SJCRH30 (cell line): Measurements from ENCODE around the gene OR2T10. TPM values are rescaled to one million over a fixed set of nuclear protein-coding genes. Genes with fewer than 3 reads are reported as not detected.
"Not testable (repeated sequence)": the region's sequence is repeated elsewhere in the genome, so short reads cannot be mapped to it uniquely, and the experiment has no call there.

Experiments
- DNase-seq, 2 experiments: peaks; one replicate each; pipeline ENCODE4 v3.0.0-alpha.2; 2015 to 2020
- H3K27ac ChIP-seq: fragments of 250-450 bp; sonication (Bioruptor Pico); 2 replicates; pipeline ENCODE4 v1.5.1; 2020; ENCODE audit warnings: mild to moderate bottlenecking, moderate library complexity
- H3K27me3 ChIP-seq: fragments of 250-450 bp; sonication (Bioruptor Pico); 2 replicates; pipeline ENCODE4 v1.5.1; 2020; ENCODE audit warnings: mild to moderate bottlenecking, moderate library complexity
- H3K36me3 ChIP-seq: fragments of 250-450 bp; sonication (Bioruptor Pico); 2 replicates; pipeline ENCODE4 v1.5.1; 2020; ENCODE audit warnings: mild to moderate bottlenecking, moderate library complexity
- H3K4me1 ChIP-seq: fragments of 250-450 bp; sonication (Bioruptor Pico); 2 replicates; pipeline ENCODE4 v1.5.1; 2020; ENCODE audit warnings: mild to moderate bottlenecking, moderate library complexity
- H3K4me3 ChIP-seq: fragments of 250-450 bp; sonication (Bioruptor Pico); 2 replicates; pipeline ENCODE4 v1.5.1; 2020; ENCODE audit warnings: mild to moderate bottlenecking, moderate library complexity
- H3K9me3 ChIP-seq: fragments of 250-450 bp; sonication (Bioruptor Pico); replicated peaks from 2 replicates; pipeline ENCODE4 v1.5.1; 2020; ENCODE audit warnings: mild to moderate bottlenecking, moderate library complexity
- total RNA-seq: library from RNA; depleted of rRNA; stranded (reverse); fragments of >200 nt; shearing (Covaris generic); gene quantifications from 2 replicates; pipeline ENCODE4 v1.2.3, GENCODE V29; 2014

Gene OR2T10
- total RNA-seq, 1 experiment from 2014 or later = not detected

- Histone ChIP-seq H3K4me1 (no peaks in the 10 kb centered on the region), H3K4me3 (no peak overlapping the region), H3K36me3 (no peaks in the 10 kb centered on the region), H3K9me3 (no peaks in the 10 kb centered on the region), H3K27ac (no peak overlapping the region), H3K27me3 (no peaks in the 10 kb centered on the region)
- peak; percentile 57 to 74 for DNase-seq
Observed at GRCh38 chr1:248618878-248619277, 21.4 kb upstream of the OR2T10 start.

GRCh38 chr1:248618119-248618518 is 20.6 kb upstream of the OR2T10 start:
- H3K36me3 ChIP-seq = no peaks in the 10 kb centered on the region
- no peaks in the 10 kb centered on the region for H3K9me3 ChIP-seq
- no peak for DNase-seq
- H3K27ac ChIP-seq = no peak overlapping the region
- H3K4me3 ChIP-seq = no peak overlapping the region
- no peaks in the 10 kb centered on the region for H3K4me1 ChIP-seq
- H3K27me3 ChIP-seq = no peaks in the 10 kb centered on the region

- no peaks in the 10 kb centered on the region for H3K9me3 ChIP-seq
- H3K36me3 ChIP-seq = no peaks in the 10 kb centered on the region
Observed at GRCh38 chr1:248613742-248614141, 16.2 kb upstream of the OR2T10 start.

GRCh38 chr1:248611883-248612414 is 14.4 kb upstream of the OR2T10 start:
- no peak for DNase-seq
- Histone ChIP-seq H3K36me3 (no peaks in the 10 kb centered on the region), H3K9me3 (no peaks in the 10 kb centered on the region), H3K27ac (no peak overlapping the region), H3K4me3 (no peak overlapping the region), H3K4me1 (no peaks in the 10 kb centered on the region), H3K27me3 (no peaks in the 10 kb centered on the region)

More at GRCh38 chr1:248613742-248614141, 16.2 kb upstream of the OR2T10 start:
- H3K27ac ChIP-seq = no peak overlapping the region
- no peaks in the 10 kb centered on the region for H3K4me1 ChIP-seq
- no peak overlapping the region for H3K4me3 ChIP-seq
- no peaks in the 10 kb centered on the region for H3K27me3 ChIP-seq
- no peak for DNase-seq

GRCh38 chr1:248610301-248610700 is 12.8 kb upstream of the OR2T10 start:
- Histone ChIP-seq H3K9me3 (no peaks in the 10 kb centered on the region), H3K36me3 (no peaks in the 10 kb centered on the region), H3K4me3 (no peak overlapping the region), H3K27ac (no peak overlapping the region), H3K4me1 (no peaks in the 10 kb centered on the region), H3K27me3 (no peaks in the 10 kb centered on the region)
- no peak for DNase-seq

GRCh38 chr1:248599396-248599795 is 1.9 kb upstream of the OR2T10 start:
- H3K27me3 ChIP-seq = no peaks in the 10 kb centered on the region
- peak in 1 of 2 experiments; percentile 38 for DNase-seq
- H3K4me3 ChIP-seq = no peak overlapping the region

GRCh38 chr1:248596615-248597014 is 885 bp downstream of the OR2T10 start:
- no peaks in the 10 kb centered on the region for H3K27me3 ChIP-seq
- H3K4me1 ChIP-seq = peaks cover 12% of the 10 kb centered on the region
- H3K27ac ChIP-seq = no peak overlapping the region
- DNase-seq = no peak
- no peaks in the 10 kb centered on the region for H3K9me3 ChIP-seq
- no peaks in the 10 kb centered on the region for H3K36me3 ChIP-seq
- no peak overlapping the region for H3K4me3 ChIP-seq

More at GRCh38 chr1:248599396-248599795, 1.9 kb upstream of the OR2T10 start:
- Histone ChIP-seq H3K27ac (peak overlapping the region; percentile 36; the same call in 1 of the 2 replicates), H3K36me3 (no peaks in the 10 kb centered on the region), H3K9me3 (no peaks in the 10 kb centered on the region), H3K4me1 (peaks cover 12% of the 10 kb centered on the region)

- H3K27me3 ChIP-seq = no peaks in the 10 kb centered on the region
- no peak overlapping the region for H3K4me3 ChIP-seq
- no peaks in the 10 kb centered on the region for H3K4me1 ChIP-seq
- H3K9me3 ChIP-seq = no peaks in the 10 kb centered on the region
- H3K27ac ChIP-seq = no peak overlapping the region
- no peaks in the 10 kb centered on the region for H3K36me3 ChIP-seq
- DNase-seq = no peak
Observed at GRCh38 chr1:248593226-248593625, 4.3 kb downstream of the OR2T10 start.

GRCh38 chr1:248592655-248593054 is 4.8 kb downstream of the OR2T10 start:
- no peak for DNase-seq
- Histone ChIP-seq H3K9me3 (no peaks in the 10 kb centered on the region), H3K4me3 (no peak overlapping the region), H3K27me3 (no peaks in the 10 kb centered on the region), H3K27ac (no peak overlapping the region), H3K36me3 (no peaks in the 10 kb centered on the region), H3K4me1 (no peaks in the 10 kb centered on the region)

- no peak overlapping the region for H3K4me3 ChIP-seq
- no peaks in the 10 kb centered on the region for H3K9me3 ChIP-seq
- H3K27ac ChIP-seq = no peak overlapping the region
- H3K27me3 ChIP-seq = no peaks in the 10 kb centered on the region
- no peaks in the 10 kb centered on the region for H3K36me3 ChIP-seq
- DNase-seq = no peak
- H3K4me1 ChIP-seq = no peaks in the 10 kb centered on the region
Observed at GRCh38 chr1:248590055-248590454, 7.4 kb downstream of the OR2T10 start.

- no peaks in the 10 kb centered on the region for H3K9me3 ChIP-seq
- no peak overlapping the region for H3K4me3 ChIP-seq
- H3K4me1 ChIP-seq = no peaks in the 10 kb centered on the region
- no peaks in the 10 kb centered on the region for H3K36me3 ChIP-seq
- no peaks in the 10 kb centered on the region for H3K27me3 ChIP-seq
- DNase-seq = no peak
- no peak overlapping the region for H3K27ac ChIP-seq
Observed at GRCh38 chr1:248589334-248589733, 8.2 kb downstream of the OR2T10 start.

- Histone ChIP-seq H3K4me1 (no peaks in the 10 kb centered on the region), H3K27ac (no peak overlapping the region), H3K4me3 (no peak overlapping the region), H3K9me3 (no peaks in the 10 kb centered on the region), H3K36me3 (no peaks in the 10 kb centered on the region), H3K27me3 (no peaks in the 10 kb centered on the region)
- no peak for DNase-seq
Observed at GRCh38 chr1:248585266-248585665, 12.2 kb downstream of the OR2T10 start.

GRCh38 chr1:248576260-248576980 is 21.1 kb downstream of the OR2T10 start:
- Histone ChIP-seq H3K27me3 (no peaks in the 10 kb centered on the region), H3K36me3 (no peaks in the 10 kb centered on the region), H3K9me3 (no peaks in the 10 kb centered on the region), H3K4me1 (no peaks in the 10 kb centered on the region), H3K4me3 (no peak overlapping the region), H3K27ac (no peak overlapping the region)
- no peak for DNase-seq

- not testable (repeated sequence) for H3K27ac ChIP-seq, H3K4me3 ChIP-seq, H3K27me3 ChIP-seq, H3K4me1 ChIP-seq, H3K36me3 ChIP-seq, H3K9me3 ChIP-seq, DNase-seq
Observed at GRCh38 chr1:248574657-248575056, 22.8 kb downstream of the OR2T10 start, which contains the start of gene OR2T34. Gene OR2T34, minus strand, starts transcription at chr1:248574757. Its CDS starts 0 bp downstream, at chr1:248574757.

- H3K27ac ChIP-seq, H3K4me1 ChIP-seq, DNase-seq, H3K9me3 ChIP-seq, H3K4me3 ChIP-seq, H3K27me3 ChIP-seq, H3K36me3 ChIP-seq: not testable (repeated sequence)
Observed at GRCh38 chr1:248573856-248574255, 23.6 kb downstream of the OR2T10 start.

GRCh38 chr1:248572049-248572448 is 25.5 kb downstream of the OR2T10 start:
- H3K36me3 ChIP-seq, H3K27me3 ChIP-seq, H3K4me1 ChIP-seq, H3K4me3 ChIP-seq, H3K27ac ChIP-seq, DNase-seq, H3K9me3 ChIP-seq: not testable (repeated sequence)
